Neural cell (in vitro differentiated cells): ENCODE measurements around the gene MSH3. TPM values are rescaled to one million over a fixed set of nuclear protein-coding genes. Genes with fewer than 3 reads are reported as not detected.

Experiments used
- H2AFZ ChIP-seq: fragments of 200-600, 300-800 bp; sonication (generic), shearing (Covaris generic); 2 replicates; pipeline ENCODE4 v1.6.0; 2014; ENCODE audit warnings: low read depth, mild to moderate bottlenecking, antibody characterized with exemption, low read length, moderate library complexity
- H3F3A ChIP-seq: fragments of 200-600 bp; shearing (Covaris generic); 2 replicates; pipeline ENCODE4 v1.6.1; 2016; ENCODE audit warnings: mild to moderate bottlenecking, moderate library complexity, mixed read lengths, antibody characterized with exemption, low read length; ENCODE audit not compliant: insufficient read depth, poor library complexity, severe bottlenecking
- H3K27ac ChIP-seq: fragments of 200-600, 300-800 bp; sonication (generic), shearing (Covaris generic); 2 replicates; pipeline ENCODE4 v1.5.1; 2014; ENCODE audit warnings: mild to moderate bottlenecking, low read length, moderate library complexity
- H3K27me3 ChIP-seq: fragments of 300-800, 200-600 bp; sonication (generic), shearing (Covaris generic); 2 replicates; pipeline ENCODE4 v1.6.0; 2014; ENCODE audit warnings: mild to moderate bottlenecking, low read depth, low read length, moderate library complexity; ENCODE audit not compliant: insufficient read depth
- H3K36me3 ChIP-seq: fragments of 300-800, 200-600 bp; sonication (generic), shearing (Covaris generic); 2 replicates; pipeline ENCODE4 v1.5.1; 2014; ENCODE audit warnings: mild to moderate bottlenecking, antibody characterized with exemption, low read length, moderate library complexity; ENCODE audit not compliant: insufficient read depth
- H3K4me2 ChIP-seq: fragments of 300-800, 200-600 bp; sonication (generic), shearing (Covaris generic); 2 replicates; pipeline ENCODE4 v1.6.0; 2014; ENCODE audit warnings: mild to moderate bottlenecking, low read length
- H3K4me3 ChIP-seq: fragments of 300-800, 200-600 bp; sonication (generic), shearing (Covaris generic); 2 replicates; pipeline ENCODE4 v1.5.1; 2014; ENCODE audit warnings: mild to moderate bottlenecking, low read length, moderate library complexity
- H3K79me2 ChIP-seq: fragments of 200-600 bp; shearing (Covaris generic); replicated peaks from 2 replicates; pipeline ENCODE4 v1.6.0; 2014; ENCODE audit warnings: mild to moderate bottlenecking, low read length, moderate library complexity; ENCODE audit not compliant: insufficient read depth
- H3K9ac ChIP-seq: fragments of 300-800, 200-600 bp; sonication (generic), shearing (Covaris generic); 2 replicates; pipeline ENCODE4 v1.6.1; 2016; ENCODE audit warnings: mild to moderate bottlenecking, low read length, mixed read lengths
- H3K9me2 ChIP-seq: fragments of 200-600 bp; shearing (Covaris generic); 2 replicates; pipeline ENCODE4 v1.6.1; 2016; ENCODE audit warnings: mild to moderate bottlenecking, low read length, mixed read lengths; ENCODE audit not compliant: insufficient read depth
- H3K9me3 ChIP-seq: fragments of 200-600, 300-800 bp; sonication (generic), shearing (Covaris generic); 2 replicates; pipeline ENCODE4 v1.6.1; 2016; ENCODE audit warnings: mild to moderate bottlenecking, mixed run types, low read length, moderate library complexity, mixed read lengths
- H4K20me1 ChIP-seq: fragments of 200-600 bp; shearing (Covaris generic); 2 replicates; pipeline ENCODE4 v1.6.1; 2016; ENCODE audit warnings: mild to moderate bottlenecking, mixed run types; ENCODE audit not compliant: insufficient read depth
- CTCF ChIP-seq: fragments of 450-650 bp; IDR thresholded peaks from 2 replicates; pipeline ENCODE4 v1.5.1; 2014; ENCODE audit warnings: antibody characterized with exemption, mild to moderate bottlenecking, moderate library complexity; ENCODE audit not compliant: poor library complexity, severe bottlenecking
- EP300 ChIP-seq: fragments of 450-650 bp; conservative IDR thresholded peaks from 2 replicates; pipeline ENCODE4 v1.6.1; 2014; ENCODE audit warnings: antibody characterized with exemption, mild to moderate bottlenecking, moderate library complexity; ENCODE audit not compliant: poor library complexity, severe bottlenecking
- EZH2 ChIP-seq: fragments of 200-600, 300-800 bp; shearing (Covaris generic), sonication (generic); IDR thresholded peaks from 2 replicates; pipeline ENCODE4 v1.6.1; 2014; ENCODE audit warnings: antibody characterized with exemption, low read length, borderline replicate concordance, mild to moderate bottlenecking; ENCODE audit not compliant: insufficient read depth, poor library complexity, severe bottlenecking
- MXI1 ChIP-seq: fragments of 450-650 bp; conservative IDR thresholded peaks from 2 replicates; pipeline ENCODE4 v1.6.1; 2014; ENCODE audit warnings: antibody characterized with exemption, mild to moderate bottlenecking; ENCODE audit not compliant: poor library complexity, severe bottlenecking
- POLR2AphosphoS5 ChIP-seq: IDR thresholded peaks from 2 replicates; pipeline ENCODE4 v1.6.1; 2012
- RAD21 ChIP-seq: fragments of 450-650 bp; conservative IDR thresholded peaks from 2 replicates; pipeline ENCODE4 v1.6.1; 2014; ENCODE audit warnings: antibody characterized with exemption, mild to moderate bottlenecking, moderate library complexity
- REST ChIP-seq: IDR thresholded peaks from 2 replicates; pipeline ENCODE4 v1.6.1; 2012; ENCODE audit warnings: borderline replicate concordance
- SMC3 ChIP-seq: fragments of 450-650 bp; conservative IDR thresholded peaks from 2 replicates; pipeline ENCODE4 v1.6.1; 2014; ENCODE audit warnings: antibody characterized with exemption, mild to moderate bottlenecking, moderate library complexity; ENCODE audit not compliant: poor library complexity
- TAF1 ChIP-seq: IDR thresholded peaks from 2 replicates; pipeline ENCODE4 v1.6.1; 2012; ENCODE audit warnings: low read depth
- polyA plus RNA-seq: library from polyadenylated mRNA; depleted of rRNA; stranded (reverse); fragments of >200 nt; gene quantifications from 2 replicates; pipeline ENCODE4 v1.2.3, GENCODE V29; 2014

The MSH3 gene
- polyA plus RNA-seq, 1 donor from 2014 or later = 9.8 TPM

GRCh38 chr5:80834710-80835109 is 180.3 kb downstream of the MSH3 start:
- Histone ChIP-seq H3K9me3 (no peaks in the 10 kb centered on the region), H3K27ac (no peak overlapping the region), H3K4me3 (no peak overlapping the region), H2AFZ (no peak overlapping the region), H3F3A (no peaks in the 10 kb centered on the region), H3K27me3 (no peaks in the 10 kb centered on the region), H3K9me2 (no peaks in the 10 kb centered on the region), H3K9ac (no peak overlapping the region), H3K36me3 (no peaks in the 10 kb centered on the region), H4K20me1 (no peaks in the 10 kb centered on the region), H3K79me2 (no peaks in the 10 kb centered on the region), H3K4me2 (no peak overlapping the region)
- TF ChIP-seq POLR2AphosphoS5 (no peak), EZH2 (no peak), RAD21 (no peak), EP300 (no peak), CTCF (no peak), TAF1 (no peak), MXI1 (no peak), REST (no peak), SMC3 (no peak)

DNA sequence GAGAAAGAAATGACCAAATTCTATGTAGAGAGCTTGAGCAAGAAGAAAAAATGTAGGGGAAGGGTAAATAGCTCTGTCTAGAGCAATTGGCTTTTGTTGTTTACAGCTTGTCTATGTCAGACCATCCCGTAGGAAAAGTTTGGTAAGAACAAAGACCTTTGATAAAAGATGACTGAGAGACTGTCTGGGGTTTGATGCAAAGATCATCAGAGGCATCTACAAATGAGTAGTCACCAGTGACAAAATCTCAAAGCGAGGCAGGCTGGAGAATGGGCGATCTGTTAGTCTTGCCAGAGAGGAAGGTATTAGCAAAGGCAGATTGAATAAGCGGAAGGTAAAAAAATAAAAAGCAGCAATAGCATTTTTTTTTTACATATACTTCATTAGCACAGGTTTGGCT is 180.7 kb downstream of the MSH3 start:
- TF ChIP-seq EZH2 = no peak
- no peak for TF ChIP-seq RAD21
- TF ChIP-seq TAF1 = no peak
- TF ChIP-seq REST = no peak
- no peak for TF ChIP-seq EP300
- no peak for TF ChIP-seq POLR2AphosphoS5
- no peak for TF ChIP-seq CTCF
- no peak for TF ChIP-seq MXI1
- TF ChIP-seq SMC3 = no peak

More for the DNA sequence above, 180.7 kb downstream of the MSH3 start:
- H3K79me2 ChIP-seq = no peaks in the 10 kb centered on the region
- no peaks in the 10 kb centered on the region for H3K9me2 ChIP-seq
- H3K4me2 ChIP-seq = no peak overlapping the region
- H3F3A ChIP-seq = no peaks in the 10 kb centered on the region
- H3K4me3 ChIP-seq = no peak overlapping the region
- no peak overlapping the region for H2AFZ ChIP-seq
- H3K9ac ChIP-seq = no peak overlapping the region
- no peaks in the 10 kb centered on the region for H3K27me3 ChIP-seq
- H3K36me3 ChIP-seq = no peaks in the 10 kb centered on the region
- H3K9me3 ChIP-seq = no peaks in the 10 kb centered on the region
- H3K27ac ChIP-seq = no peak overlapping the region
- no peaks in the 10 kb centered on the region for H4K20me1 ChIP-seq
